Astrocyte (in vitro differentiated cells and primary cell): Measurements from ENCODE around the gene CACNA1C.

Experiments used
- CTCF ChIP-seq: IDR thresholded peaks from 2 replicates; pipeline ENCODE4 v1.5.1; 2011; ENCODE audit warnings: low read depth, mild to moderate bottlenecking, inconsistent platforms, low read length, moderate library complexity; ENCODE audit not compliant: insufficient read depth
- EZH2 ChIP-seq: IDR thresholded peaks from 2 replicates; pipeline ENCODE4 v1.6.1; 2012; ENCODE audit warnings: mild to moderate bottlenecking, low read length, inconsistent platforms; ENCODE audit not compliant: insufficient read depth

- TF ChIP-seq CTCF (no peak), EZH2 (no peak)
Measured at GRCh38 chr12:2333491-2334195, 280.9 kb downstream of the CACNA1C start.
